GM18861 (cell line): ENCODE results near the gene SLC25A51.

Experiments used
- ATAC-seq: cut with Tn5 transposase; IDR thresholded peaks from one replicate; pipeline ENCODE4 v1.9.1; 2021; ENCODE audit not compliant: unreplicated experiment

SLC25A51 gene, protein sequence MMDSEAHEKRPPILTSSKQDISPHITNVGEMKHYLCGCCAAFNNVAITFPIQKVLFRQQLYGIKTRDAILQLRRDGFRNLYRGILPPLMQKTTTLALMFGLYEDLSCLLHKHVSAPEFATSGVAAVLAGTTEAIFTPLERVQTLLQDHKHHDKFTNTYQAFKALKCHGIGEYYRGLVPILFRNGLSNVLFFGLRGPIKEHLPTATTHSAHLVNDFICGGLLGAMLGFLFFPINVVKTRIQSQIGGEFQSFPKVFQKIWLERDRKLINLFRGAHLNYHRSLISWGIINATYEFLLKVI

GRCh38 chr9:37903647-37904444, at the start of gene SLC25A51:
SLC25A51 (minus strand) TSS chr9:37904127; CDS start chr9:37888550, 15,577 bp downstream.
- ATAC-seq, result peak; percentile 82

- ATAC-seq, result no peak
Observed at GRCh38 chr9:37953206-37953774, 49.4 kb upstream of the SLC25A51 start.

- no peak for ATAC-seq
Observed at GRCh38 chr9:37952731-37953130, 48.8 kb upstream of the SLC25A51 start.

GRCh38 chr9:37951671-37952449, 47.9 kb upstream of the SLC25A51 start:
- no peak for ATAC-seq

DNA sequence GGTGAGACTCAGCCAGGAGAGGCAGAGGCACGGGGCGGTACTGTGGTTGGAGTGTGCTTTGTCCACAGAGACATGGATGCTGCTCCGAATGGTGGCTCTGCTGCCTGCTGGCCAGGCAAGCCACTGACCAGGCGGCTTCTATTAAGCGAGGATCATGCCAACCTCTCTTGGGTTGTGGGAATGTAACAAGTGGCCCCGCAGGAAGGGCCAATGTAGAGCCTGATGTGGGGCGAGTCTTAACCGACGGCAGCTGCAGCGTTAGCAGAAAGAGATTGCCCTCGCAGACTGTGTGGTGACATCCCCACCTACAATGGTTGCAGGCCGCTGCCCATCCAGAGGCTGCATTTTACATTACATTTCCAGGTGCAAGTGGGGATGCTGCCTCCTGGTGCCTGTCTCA, 46.6 kb upstream of the SLC25A51 start:
- no peak for ATAC-seq

DNA sequence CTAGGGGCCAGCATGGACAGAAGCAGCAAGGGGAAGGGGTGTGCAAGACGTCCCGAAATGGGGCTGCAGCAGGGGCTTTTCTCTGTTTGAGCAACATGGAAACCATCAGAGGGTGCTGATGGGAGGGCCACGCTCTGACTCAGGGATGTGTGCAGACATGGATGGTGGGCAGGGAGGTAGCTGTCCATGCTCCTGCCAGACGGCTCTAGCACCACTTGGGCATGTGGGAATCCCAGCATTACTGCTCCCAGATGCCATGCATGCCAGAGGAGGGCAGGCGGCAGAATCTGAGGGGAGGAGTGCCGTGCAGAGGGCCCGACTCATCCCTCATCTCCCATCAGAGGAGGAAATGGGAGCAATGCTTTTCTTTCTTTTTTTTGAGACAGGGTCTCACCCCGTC, 45.6 kb upstream of the SLC25A51 start:
- ATAC-seq, result no peak

DNA sequence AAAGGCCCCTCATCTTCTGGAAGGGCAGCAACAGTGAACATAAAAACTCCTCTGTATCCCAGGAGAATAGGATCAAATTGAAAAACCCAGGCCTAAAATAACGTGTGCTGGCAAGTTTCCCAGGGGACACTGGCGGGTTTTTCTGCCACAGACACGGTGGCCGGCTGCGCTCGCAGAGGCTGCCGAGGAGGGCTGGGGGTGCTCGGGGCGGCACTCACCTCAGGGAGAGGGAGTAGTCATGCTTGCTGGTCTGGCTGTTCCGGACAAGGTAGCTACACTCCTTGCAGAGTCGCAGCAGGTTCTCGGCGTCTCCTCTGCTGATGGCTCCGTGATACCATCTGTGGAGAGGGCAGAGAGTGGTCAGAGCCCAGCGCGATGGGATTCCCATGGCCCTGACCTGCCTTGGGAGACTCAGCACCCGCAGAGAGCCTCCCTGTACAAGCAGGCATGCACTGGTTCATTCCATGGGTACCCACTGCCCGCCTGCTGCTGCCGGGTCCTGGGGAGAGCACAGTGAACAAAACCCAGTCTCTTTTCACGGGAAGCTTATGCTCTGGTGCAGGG, 44.6 kb upstream of the SLC25A51 start:
- ATAC-seq, result no peak

DNA sequence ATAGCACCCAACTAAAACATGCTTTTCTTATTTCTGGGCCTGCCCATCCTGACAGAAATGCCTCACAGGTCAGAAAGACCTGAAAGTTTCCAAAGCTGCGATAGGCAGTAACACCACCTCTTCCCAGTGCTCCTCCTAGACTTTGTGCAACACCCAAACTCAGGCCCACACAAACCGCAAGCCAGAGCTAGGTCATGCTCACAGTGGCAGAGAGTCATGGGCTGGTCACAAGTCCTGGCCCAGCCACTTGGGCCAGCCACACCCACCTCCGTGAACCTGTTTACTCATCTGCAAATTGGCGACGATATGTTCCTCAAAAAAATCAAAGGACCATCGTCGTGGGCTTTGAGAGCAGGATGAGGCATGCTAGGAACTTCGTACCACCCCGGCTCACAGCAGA, 44.0 kb upstream of the SLC25A51 start:
- no peak for ATAC-seq

GRCh38 chr9:37947471-37947870, 43.5 kb upstream of the SLC25A51 start:
- ATAC-seq, result no peak

DNA sequence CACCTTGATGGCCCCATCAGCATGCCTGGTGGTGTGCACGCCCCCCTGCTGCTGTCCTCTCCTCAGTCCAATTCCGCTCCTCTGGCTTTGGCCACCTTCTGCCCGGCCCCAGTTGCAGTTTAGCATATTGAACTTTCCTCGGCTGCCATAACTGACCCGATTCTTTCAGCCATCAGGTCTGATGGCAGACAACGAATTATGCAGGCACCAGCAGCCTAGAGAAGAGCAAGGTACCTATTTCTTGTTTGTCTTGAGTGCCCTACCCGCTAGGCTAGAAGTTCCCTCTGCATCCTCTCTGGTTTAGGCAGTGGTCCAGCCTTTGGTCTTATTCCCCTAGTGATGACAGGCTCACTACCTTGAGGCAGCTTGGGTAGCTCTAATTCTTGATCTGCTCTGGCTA, 43.0 kb upstream of the SLC25A51 start:
- no peak for ATAC-seq

- ATAC-seq, result no peak
Observed at GRCh38 chr9:37946041-37946440, 42.1 kb upstream of the SLC25A51 start.

DNA sequence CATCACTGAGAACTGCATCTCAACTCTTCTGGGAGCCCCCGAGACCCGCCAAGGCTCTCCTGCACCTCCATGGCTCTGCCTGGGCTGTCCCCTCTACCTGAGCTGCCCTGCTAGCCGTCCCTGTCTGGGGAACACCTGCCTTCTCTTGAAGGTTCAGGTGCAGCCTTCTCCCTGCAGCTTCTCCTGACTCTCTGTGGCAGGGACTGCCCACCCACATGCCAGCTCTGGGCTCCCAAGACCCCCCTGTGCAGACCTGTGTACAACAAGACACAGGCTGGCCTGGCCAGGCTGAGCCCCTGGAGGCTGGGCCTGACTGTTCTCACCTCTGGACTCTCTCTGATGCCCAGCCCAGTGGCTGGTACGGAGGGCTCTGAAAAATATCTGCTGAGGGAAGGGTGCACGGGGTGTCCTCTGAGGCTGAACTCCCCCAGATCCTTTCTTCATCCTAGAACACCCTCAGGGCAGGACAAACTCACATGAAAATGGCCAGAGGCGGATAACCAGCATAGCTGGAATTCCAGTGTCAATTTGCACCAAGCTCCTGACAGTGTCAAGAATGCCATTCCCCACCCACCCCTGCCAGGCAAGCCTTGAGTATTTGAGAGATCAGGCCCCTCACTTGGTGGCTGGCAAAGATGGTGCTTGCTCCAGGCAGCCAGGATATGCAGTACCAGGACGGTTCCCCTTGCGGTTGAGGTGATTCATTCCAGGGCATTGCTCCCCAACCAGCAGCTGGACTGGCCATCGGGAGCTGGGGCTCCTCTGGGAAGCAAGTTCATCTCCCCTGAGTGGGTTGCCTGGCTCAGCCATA, 40.9 kb upstream of the SLC25A51 start:
- no peak for ATAC-seq

DNA sequence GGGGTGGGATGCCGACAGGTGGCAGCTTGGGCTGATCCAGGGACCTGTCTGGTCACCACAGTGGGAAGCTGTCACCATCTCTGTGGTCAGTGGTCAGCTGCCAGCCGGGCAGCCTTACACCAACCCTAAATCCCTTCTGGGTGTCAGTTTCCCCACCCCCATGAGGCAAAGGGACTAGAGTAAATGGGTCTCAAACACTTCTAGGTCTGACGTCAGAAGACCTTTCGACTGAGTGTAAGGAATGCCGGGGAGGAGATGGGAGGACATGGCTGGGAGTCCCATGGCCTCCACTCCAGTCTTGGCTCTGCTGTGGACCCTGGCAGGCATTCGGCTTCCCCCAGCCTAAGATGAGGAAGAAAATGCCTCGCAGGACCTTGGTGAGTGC, 40.3 kb upstream of the SLC25A51 start:
- ATAC-seq, result no peak

DNA sequence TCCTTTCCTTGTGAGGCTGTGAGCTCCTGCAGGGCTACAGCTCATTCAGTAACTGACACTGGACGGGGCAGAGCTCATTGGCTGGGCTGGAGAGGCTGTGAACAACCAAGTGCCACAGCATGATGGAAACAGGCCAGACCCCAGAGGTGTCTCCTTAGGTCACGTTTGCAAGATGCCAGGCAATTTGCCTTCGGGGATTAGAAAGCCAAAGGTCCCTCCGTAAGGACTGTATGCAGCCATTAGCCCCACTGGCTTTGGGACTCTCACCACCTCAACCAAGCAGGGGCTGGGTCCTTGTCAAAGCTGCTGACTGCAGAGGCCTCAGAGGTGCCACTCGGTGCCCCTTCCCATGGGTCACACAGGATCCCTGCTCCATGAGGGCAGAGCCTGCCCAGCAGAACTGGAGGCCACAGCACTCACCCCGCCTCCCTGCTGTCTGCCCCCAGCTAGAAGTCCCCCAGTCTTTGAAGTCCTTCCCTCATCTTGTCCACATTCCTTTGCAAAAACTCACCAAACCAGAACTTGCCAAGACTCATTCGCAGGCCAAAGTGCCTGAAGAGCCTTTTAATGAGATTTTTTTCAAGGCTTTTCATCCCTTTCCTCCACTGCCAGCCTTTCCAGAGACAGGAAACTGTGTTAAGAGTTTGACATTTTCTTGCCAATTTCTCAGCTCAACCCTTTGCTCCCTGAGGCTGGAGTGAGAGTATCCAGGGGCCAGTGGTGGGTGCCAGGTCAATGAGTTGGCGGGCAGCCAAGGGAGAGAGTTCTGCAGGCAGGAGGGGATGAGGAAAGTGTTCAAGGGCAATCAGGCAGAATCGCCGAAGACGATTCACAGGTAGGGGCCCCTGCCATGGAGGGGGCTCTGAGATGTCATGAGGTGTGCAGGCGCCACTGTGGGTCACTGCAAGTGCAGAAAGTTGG, 39.7 kb upstream of the SLC25A51 start:
- ATAC-seq, result no peak

- no peak for ATAC-seq
Observed at GRCh38 chr9:37942621-37943344, 38.9 kb upstream of the SLC25A51 start.

GRCh38 chr9:37941253-37941652, 37.3 kb upstream of the SLC25A51 start:
- ATAC-seq, result no peak

DNA sequence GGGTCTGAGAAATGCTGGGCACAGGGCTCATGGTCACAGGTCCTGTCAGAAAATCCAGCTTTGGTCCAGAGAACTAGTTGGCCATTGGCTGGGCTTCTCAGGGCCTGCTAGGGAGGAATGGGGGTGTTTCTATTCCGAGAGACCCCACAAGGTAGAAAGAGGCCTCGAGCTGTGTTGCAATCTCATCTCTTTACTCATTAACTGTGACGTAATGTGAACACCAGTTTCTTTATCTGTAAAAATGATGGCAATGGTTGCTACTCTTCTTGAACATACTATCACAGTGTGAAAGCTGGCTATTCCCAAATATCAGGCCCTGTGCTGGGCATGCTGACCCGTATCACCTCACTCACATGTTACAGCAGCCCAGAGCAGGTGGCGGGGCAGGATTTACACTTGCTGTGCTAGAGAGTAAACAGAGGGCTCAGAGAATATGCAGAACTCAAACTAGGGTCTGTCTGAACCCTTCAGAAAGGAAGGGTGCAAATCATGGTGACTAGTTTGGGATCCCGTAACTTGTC, 35.7 kb upstream of the SLC25A51 start:
- no peak for ATAC-seq
